Adipocyte (in vitro differentiated cells): ENCODE results near the gene SLC8A1.

Experiments used
- DNase-seq: peaks from one replicate; pipeline ENCODE4 v3.0.0-alpha.2; 2015; ENCODE audit warnings: low read depth
- H3K27me3 ChIP-seq: replicated peaks from 2 replicates; pipeline ENCODE4 v1.7.0; 2013; ENCODE audit warnings: mild to moderate bottlenecking, low read length, moderate library complexity; ENCODE audit not compliant: control insufficient read depth, insufficient read depth
- H3K36me3 ChIP-seq: 2 replicates; pipeline ENCODE4 v1.7.0; 2013; ENCODE audit warnings: low read length, mild to moderate bottlenecking, moderate library complexity; ENCODE audit not compliant: control insufficient read depth, insufficient read depth, severe bottlenecking
- H3K4me1 ChIP-seq: 2 replicates; pipeline ENCODE4 v1.7.0; 2013; ENCODE audit warnings: mild to moderate bottlenecking, low read length, moderate library complexity; ENCODE audit not compliant: control insufficient read depth, insufficient read depth
- H3K4me3 ChIP-seq: 2 replicates; pipeline ENCODE4 v1.7.0; 2013; ENCODE audit warnings: mild to moderate bottlenecking, low read length, moderate library complexity
- H3K9ac ChIP-seq: 2 replicates; pipeline ENCODE4 v1.7.0; 2013; ENCODE audit warnings: mild to moderate bottlenecking, low read length, moderate library complexity
- H3K9me3 ChIP-seq: 2 replicates; pipeline ENCODE4 v1.7.0; 2013; ENCODE audit warnings: mild to moderate bottlenecking, low read length, moderate library complexity; ENCODE audit not compliant: control insufficient read depth

The SLC8A1 gene

DNA sequence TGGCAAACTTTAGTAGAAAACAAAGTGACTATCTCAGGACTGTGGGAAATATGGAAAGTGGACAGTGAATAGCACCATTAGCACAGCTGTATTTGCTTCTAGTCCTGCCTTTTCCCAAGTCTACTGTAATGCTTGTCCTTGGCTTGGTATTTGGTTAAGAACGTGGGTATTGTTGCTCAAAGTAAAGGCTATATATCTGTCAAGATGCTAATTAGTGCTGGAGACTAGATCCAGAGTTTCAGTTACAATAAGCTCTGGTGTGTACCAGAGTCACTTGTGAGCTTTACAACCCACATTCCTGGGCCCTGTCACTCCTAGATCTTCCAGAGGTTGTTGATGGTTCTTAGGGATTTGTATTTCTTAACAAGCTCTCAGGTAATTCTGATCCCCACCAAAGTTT, 313.6 kb downstream of the SLC8A1 start:
- H3K4me3 ChIP-seq: no peak overlapping the region
- H3K36me3 ChIP-seq: no peaks in the 10 kb centered on the region
- no peak for DNase-seq
- no peaks in the 10 kb centered on the region for H3K27me3 ChIP-seq
- no peaks in the 10 kb centered on the region for H3K9me3 ChIP-seq
- no peak overlapping the region for H3K9ac ChIP-seq
- H3K4me1 ChIP-seq: no peaks in the 10 kb centered on the region

DNA sequence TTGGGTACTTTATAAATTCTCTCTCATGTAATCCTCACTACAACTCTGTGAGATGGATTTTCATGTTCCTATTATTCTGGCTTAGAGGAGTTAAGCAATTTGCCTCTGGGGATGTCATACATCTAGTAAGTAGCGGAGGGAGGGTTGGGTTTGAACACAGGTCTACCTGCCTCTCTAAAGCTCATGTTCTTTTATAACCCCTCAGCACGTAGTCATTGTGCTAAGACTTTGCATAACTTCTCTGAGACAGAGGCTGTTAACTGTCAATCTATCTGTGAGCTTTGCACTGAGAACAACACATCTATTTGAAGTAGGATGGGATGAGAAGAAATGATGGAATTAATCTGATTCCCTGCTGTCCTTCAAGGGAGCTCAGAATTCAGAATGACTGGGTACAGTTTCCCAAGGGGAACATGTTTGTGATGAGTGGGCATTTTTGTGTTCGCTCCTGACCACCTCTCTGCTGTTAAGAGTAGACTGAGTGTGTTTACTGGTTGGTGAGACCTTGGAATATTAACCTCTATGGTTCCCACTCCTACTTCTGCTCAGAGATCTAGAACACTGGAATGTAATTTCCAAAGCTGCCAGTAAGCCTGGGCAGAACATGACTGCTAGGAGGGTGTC, 320.7 kb downstream of the SLC8A1 start:
- H3K9ac ChIP-seq: no peak overlapping the region
- DNase-seq: no peak
- no peaks in the 10 kb centered on the region for H3K36me3 ChIP-seq
- H3K4me3 ChIP-seq: no peak overlapping the region
- H3K9me3 ChIP-seq: no peaks in the 10 kb centered on the region
- peaks cover 14% of the 10 kb centered on the region for H3K4me1 ChIP-seq
- no peaks in the 10 kb centered on the region for H3K27me3 ChIP-seq

DNA sequence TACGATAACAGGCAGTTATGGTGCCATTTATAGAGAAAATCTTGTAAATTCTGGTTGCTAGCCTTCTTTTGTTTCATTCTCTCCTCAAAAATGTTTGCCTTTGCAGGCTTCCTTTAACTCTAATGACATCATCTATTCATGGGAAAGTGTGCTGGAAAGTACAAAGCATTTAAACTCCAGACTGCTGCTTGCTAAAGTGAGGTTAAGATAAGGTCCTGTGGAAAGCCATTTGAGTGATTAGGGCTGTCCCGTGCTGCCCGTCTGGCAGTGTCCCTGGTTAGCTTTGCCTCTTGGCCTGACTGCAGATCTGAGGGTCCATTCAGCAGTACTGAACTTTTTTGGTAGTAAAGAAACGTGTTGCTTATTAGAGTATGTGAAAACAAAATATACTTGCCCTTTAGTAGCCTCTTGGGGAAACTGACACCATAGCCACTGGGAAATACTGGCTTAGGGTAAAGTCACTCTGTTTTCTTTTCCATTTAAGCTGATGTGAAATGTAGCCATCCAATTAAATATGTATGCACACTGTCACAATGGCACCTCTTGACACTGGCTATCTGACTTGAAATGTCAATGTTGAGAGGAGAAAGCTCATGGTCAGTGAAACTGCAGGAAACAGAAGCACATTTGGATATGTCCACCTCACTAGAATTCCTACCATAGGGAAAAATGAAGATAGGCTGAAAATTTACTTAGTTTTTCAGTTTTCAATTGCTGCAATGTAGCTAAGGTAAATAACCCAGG, 321.5 kb downstream of the SLC8A1 start:
- peaks cover 14% of the 10 kb centered on the region for H3K4me1 ChIP-seq
- no peaks in the 10 kb centered on the region for H3K36me3 ChIP-seq
- no peak overlapping the region for H3K4me3 ChIP-seq
- H3K9me3 ChIP-seq: no peaks in the 10 kb centered on the region
- DNase-seq: peak; percentile 26
- no peaks in the 10 kb centered on the region for H3K27me3 ChIP-seq
- H3K9ac ChIP-seq: no peak overlapping the region

DNA sequence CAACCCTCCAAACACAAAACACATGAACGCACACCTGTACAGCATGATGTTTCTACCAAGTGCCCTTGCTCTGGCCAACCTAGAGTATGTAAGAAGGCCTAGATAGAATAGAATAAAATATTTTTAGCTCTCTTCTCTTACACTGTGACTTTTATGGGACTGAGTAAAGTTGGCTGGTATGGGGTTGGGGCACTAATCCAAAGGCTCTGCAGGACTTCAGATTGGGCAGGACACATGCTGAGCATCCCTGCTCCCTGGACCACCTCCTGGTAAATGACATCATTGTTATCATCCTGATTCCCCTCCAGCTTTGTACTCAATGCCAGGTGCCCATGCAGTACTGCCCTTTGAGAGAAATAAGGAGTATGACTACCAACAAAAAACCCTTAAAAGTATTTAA, 322.2 kb downstream of the SLC8A1 start:
- no peak overlapping the region for H3K4me3 ChIP-seq

DNA sequence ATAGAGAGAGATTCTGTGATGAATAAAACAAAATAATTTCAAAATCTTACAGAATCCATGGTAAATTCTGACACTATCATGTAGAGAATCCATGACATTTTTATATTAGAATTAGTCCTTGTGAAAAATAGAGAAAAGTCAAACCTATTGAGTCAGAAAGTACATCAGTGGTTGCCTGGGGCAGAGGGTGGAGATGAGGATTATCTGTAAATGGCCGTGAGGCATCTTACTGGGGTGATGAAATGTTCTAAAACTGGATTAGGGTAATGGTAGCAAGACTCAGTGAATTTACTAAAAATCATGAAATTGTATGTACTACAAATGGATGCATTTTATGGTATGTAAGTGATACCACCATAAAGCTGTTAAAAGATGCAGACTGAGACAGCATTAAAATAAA, 323.1 kb downstream of the SLC8A1 start:
- H3K36me3 ChIP-seq: no peaks in the 10 kb centered on the region
- no peak overlapping the region for H3K4me3 ChIP-seq
- H3K9ac ChIP-seq: no peak overlapping the region
- H3K9me3 ChIP-seq: no peaks in the 10 kb centered on the region
- no peaks in the 10 kb centered on the region for H3K27me3 ChIP-seq
- peaks cover 23% of the 10 kb centered on the region for H3K4me1 ChIP-seq
- DNase-seq: peak; percentile 42

More for the DNA sequence above, 322.2 kb downstream of the SLC8A1 start:
- Histone ChIP-seq H3K27me3 (no peaks in the 10 kb centered on the region), H3K9me3 (no peaks in the 10 kb centered on the region), H3K4me1 (peaks cover 14% of the 10 kb centered on the region), H3K36me3 (no peaks in the 10 kb centered on the region), H3K9ac (no peak overlapping the region)
- no peak for DNase-seq

DNA sequence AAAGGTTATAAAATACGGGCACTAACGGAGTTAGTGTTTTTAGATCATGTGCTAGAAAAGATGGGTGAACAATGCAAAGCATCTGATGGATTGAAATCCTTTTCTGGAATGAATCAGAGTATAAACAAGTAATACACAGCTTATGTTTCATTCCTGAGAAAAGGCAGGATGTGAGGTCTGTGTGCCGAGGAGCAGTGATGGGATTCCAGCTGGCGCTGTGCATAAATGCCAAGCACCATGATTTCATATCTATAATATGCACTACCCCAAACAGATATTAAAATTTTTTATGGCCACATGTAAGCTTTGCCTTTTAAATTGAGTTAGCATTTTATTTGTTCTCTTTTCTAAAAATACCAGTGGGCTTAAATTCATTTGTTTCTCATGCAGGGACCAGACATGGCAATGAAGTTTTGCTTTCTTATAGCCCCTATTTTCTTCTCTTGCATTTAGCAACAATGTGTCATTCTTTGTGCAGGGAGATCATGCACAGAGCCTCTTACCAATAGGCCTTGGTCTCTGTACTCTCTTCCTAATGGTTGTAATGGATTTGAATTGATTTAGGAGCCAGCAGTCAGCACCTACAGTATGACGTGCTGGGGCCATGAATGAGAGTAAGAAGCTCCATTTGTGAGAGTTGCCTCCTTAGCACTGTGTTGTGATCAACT, 323.9 kb downstream of the SLC8A1 start:
- H3K36me3 ChIP-seq: no peaks in the 10 kb centered on the region
- H3K4me1 ChIP-seq: peaks cover 25% of the 10 kb centered on the region
- H3K9me3 ChIP-seq: no peaks in the 10 kb centered on the region
- H3K9ac ChIP-seq: no peak overlapping the region
- H3K4me3 ChIP-seq: no peak overlapping the region
- no peaks in the 10 kb centered on the region for H3K27me3 ChIP-seq
- peak; percentile 83 for DNase-seq

DNA sequence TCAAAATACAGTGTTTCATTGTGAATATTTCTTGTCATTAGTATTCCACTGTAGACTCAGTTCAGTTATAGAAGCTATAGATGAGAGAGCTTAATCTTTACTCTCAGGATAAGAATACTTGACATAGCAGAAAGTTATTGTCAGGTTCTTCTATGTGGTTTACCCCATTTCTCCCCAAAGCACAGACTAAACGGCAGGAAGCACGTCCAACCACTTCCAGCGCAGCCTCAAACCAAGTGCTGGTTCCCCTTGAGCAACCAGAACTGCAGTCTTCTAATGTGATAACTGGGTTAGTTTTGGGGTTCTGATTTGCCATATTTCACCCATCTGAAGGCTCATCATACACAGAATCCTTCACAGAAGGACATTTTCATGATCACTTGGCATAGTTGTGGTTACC, 324.7 kb downstream of the SLC8A1 start:
- no peak overlapping the region for H3K9ac ChIP-seq
- peaks cover 25% of the 10 kb centered on the region for H3K4me1 ChIP-seq
- no peaks in the 10 kb centered on the region for H3K27me3 ChIP-seq
- H3K4me3 ChIP-seq: no peak overlapping the region
- no peaks in the 10 kb centered on the region for H3K9me3 ChIP-seq
- H3K36me3 ChIP-seq: no peaks in the 10 kb centered on the region
- DNase-seq: no peak

DNA sequence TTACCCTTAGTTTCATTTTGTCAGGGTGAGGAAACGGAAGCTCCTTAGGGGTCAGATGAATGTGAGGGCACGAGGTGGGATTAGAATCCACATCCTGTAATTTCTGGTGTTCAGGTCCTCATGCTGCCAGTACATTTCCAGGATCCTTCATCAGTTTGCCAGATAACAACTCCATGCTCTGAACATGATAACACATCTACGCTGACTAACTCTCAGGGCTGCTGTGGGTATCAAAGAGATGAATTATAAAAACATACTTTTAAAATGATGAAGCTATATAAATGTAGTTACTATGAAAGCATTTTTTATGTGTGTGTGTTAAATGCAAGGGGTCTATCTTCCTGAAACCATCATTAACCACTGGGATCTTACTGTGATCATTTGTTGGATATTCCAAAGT, 325.9 kb downstream of the SLC8A1 start:
- no peak overlapping the region for H3K4me3 ChIP-seq
- peaks cover 25% of the 10 kb centered on the region for H3K4me1 ChIP-seq
- DNase-seq: no peak
- H3K36me3 ChIP-seq: no peaks in the 10 kb centered on the region
- no peaks in the 10 kb centered on the region for H3K27me3 ChIP-seq
- no peak overlapping the region for H3K9ac ChIP-seq
- H3K9me3 ChIP-seq: no peaks in the 10 kb centered on the region

DNA sequence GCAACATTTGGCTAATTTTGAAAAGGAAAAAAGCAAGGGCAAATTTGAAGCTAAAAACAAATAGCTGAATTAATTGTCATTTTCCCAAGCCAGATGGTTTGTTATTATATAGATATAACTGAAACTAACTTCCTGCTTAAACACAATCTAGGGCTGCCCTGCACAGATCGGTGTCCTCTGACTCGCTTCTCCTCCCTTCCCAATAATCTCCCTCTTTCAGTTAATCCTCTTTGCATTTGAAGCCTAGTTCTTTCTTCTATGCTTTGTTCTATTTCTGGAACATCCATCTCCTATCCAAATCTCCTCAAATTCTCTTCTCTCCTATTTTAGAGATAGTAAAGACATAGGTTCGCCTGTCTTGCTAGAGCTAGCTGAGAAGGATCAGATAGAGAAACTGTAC, 328.1 kb downstream of the SLC8A1 start:
- H3K9ac ChIP-seq: peak overlapping the region; percentile 65
- no peak for DNase-seq
- H3K27me3 ChIP-seq: no peaks in the 10 kb centered on the region
- no peaks in the 10 kb centered on the region for H3K36me3 ChIP-seq
- H3K4me1 ChIP-seq: peaks cover 20% of the 10 kb centered on the region
- H3K9me3 ChIP-seq: no peaks in the 10 kb centered on the region
- peak overlapping the region; percentile 73 for H3K4me3 ChIP-seq

DNA sequence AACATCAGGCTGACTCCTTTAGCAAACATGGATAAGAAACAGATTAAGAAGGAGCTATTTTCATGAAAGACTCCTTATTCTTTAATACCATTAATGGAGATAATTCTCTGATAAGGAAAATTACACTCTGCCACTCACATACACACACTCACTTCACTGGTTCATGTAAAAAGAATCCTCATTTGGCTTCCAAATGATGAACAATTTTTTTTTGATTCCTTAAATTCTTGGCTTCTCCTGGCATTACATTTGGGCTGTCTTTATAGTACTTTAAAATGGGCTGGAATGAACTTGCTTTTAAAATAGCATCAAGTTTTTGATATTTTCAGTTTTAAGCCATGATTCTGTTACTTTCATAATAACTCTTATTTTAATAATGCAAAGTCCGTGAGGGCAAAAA, 328.6 kb downstream of the SLC8A1 start:
- H3K9ac ChIP-seq: peak overlapping the region; percentile 65
- H3K9me3 ChIP-seq: no peaks in the 10 kb centered on the region
- no peaks in the 10 kb centered on the region for H3K36me3 ChIP-seq
- H3K27me3 ChIP-seq: no peaks in the 10 kb centered on the region
- peak; percentile 39 for DNase-seq
- peaks cover 19% of the 10 kb centered on the region for H3K4me1 ChIP-seq
- peak overlapping the region; percentile 73 for H3K4me3 ChIP-seq

DNA sequence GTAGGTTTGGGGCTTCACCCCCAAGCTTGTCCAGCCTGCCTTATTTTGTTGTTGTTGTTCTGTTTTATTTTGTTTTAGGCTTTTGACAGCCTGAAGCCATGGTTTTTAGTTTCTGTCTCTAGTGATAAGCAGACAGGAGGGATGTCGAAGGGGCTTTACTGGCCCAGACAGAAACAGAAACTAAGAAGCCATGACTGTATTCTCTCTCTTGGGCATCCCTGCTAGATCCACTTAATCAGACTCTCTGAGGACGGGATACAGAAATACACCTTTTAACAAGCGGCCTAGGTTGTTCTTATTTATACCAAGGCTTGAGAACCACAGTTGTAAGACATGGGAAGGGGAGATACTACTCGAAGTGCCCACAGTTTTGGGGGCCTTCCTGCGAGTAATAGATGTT, 330.9 kb downstream of the SLC8A1 start:
- H3K4me3 ChIP-seq: no peak overlapping the region
- DNase-seq: no peak
- no peak overlapping the region for H3K9ac ChIP-seq

More for the DNA sequence above, 330.9 kb downstream of the SLC8A1 start:
- H3K4me1 ChIP-seq: peaks cover 10% of the 10 kb centered on the region
- H3K9me3 ChIP-seq: no peaks in the 10 kb centered on the region
- H3K36me3 ChIP-seq: no peaks in the 10 kb centered on the region
- H3K27me3 ChIP-seq: no peaks in the 10 kb centered on the region
